ENCODE results near the gene CDK6. TPM values are rescaled to one million over a fixed set of nuclear protein-coding genes. Genes with fewer than 3 reads are reported as not detected.

Gene CDK6
- total and polyA plus RNA-seq, 9 of the 15 experiments (the other 6 are each of a cell fraction or from before 2014, with no cell fraction given), result 7.6 to 109 (median 44.4) TPM

DNA sequence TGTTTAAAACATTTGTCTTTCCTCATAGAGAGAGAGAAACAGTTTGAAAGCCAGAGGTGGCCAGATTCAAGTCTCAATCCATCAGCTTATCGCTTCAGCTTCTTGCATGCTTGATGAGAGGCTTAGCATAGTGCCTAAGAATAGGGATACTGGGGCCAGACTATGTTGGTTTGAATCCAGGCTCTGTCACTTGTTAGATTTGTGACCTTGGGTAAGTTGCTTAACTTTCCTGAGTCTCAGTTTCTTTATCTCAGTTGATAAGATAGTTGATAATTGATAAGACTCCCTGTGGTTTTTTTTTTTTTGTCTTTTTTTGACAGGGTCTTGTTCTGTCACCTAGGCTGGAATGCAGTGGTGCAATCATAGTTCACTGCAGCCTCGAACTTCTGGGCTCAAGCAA is 12.1 kb upstream of the CDK6 start:
- Histone ChIP-seq H3K79me2 (ENCODE audit: control insufficient read depth, insufficient read depth, low read length) (no peaks in the 10 kb centered on the region), H3K4me2 (ENCODE audit: insufficient read depth, low read length) (no peak overlapping the region), H2AFZ (ENCODE audit: low read depth, low read length) (no peak overlapping the region), H3K9ac (ENCODE audit: insufficient read depth in 1 of 2, low read depth in 2 of 2, low read length in 2 of 2) (no peak overlapping the region), H4K20me1 (replicated peaks; ENCODE audit: control insufficient read depth, insufficient read depth, low read length) (no peaks in the 10 kb centered on the region), H3K9me1 (ENCODE audit: control insufficient read depth, insufficient read depth, low read length) (no peaks in the 10 kb centered on the region), H3K4me1 (replicated peaks in 1 of 2; ENCODE audit: control insufficient read depth in 2 of 2, insufficient read depth in 2 of 2, low read length in 2 of 2) (no peaks in the 10 kb centered on the region; a peak in 1 of 5 replicates), H3K27ac (ENCODE audit: extremely low read depth, low read depth, low read length) (no peak overlapping the region), H3K4me3 (no peak overlapping the region), H3K27me3 (ENCODE audit: control insufficient read depth in 2 of 2, insufficient read depth in 2 of 2, low read length in 2 of 2) (no peaks in the 10 kb centered on the region), H3K36me3 (ENCODE audit: control insufficient read depth, insufficient read depth, low read length) (no peaks in the 10 kb centered on the region), H3K9me3 (replicated peaks; ENCODE audit: control insufficient read depth, insufficient read depth, low read depth, low read length) (no peaks in the 10 kb centered on the region)
- intact Hi-C loops (cut with micrococcal nuclease), result no loop called here
- POLR2A ChIA-PET, result interaction anchor here (1.1 kb wide), 1 partner anchor 18 kb away, joined by 3 read pairs; no protein-coding TSS in a partner anchor
- CTCF ChIA-PET (ENCODE audit: low intra/inter-chr PET ratio), result no interaction called here
- no peak for ATAC-seq
- BruUV-seq (replicated peaks), result no TSS peak
- no peak for DNase-seq (ENCODE audit: extremely low read depth in 1 of 4, low spot score in 3 of 4)
- in situ Hi-C loops (cut with MboI), result no loop called here
- no peak for FAIRE-seq
- WGBS (ENCODE audit: insufficient coverage, low coverage, missing lambda C conversion rate), result 21% methylated on average over 2 of the region's 2 CpGs
- TF ChIP-seq, protein P1, sequence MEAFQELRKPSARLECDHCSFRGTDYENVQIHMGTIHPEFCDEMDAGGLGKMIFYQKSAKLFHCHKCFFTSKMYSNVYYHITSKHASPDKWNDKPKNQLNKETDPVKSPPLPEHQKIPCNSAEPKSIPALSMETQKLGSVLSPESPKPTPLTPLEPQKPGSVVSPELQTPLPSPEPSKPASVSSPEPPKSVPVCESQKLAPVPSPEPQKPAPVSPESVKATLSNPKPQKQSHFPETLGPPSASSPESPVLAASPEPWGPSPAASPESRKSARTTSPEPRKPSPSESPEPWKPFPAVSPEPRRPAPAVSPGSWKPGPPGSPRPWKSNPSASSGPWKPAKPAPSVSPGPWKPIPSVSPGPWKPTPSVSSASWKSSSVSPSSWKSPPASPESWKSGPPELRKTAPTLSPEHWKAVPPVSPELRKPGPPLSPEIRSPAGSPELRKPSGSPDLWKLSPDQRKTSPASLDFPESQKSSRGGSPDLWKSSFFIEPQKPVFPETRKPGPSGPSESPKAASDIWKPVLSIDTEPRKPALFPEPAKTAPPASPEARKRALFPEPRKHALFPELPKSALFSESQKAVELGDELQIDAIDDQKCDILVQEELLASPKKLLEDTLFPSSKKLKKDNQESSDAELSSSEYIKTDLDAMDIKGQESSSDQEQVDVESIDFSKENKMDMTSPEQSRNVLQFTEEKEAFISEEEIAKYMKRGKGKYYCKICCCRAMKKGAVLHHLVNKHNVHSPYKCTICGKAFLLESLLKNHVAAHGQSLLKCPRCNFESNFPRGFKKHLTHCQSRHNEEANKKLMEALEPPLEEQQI (IDR thresholded peaks at IDR 0.05), result no peak
- TF ChIP-seq MYBL2 (IDR thresholded peaks at IDR 0.05; ENCODE audit: low read depth) (no peak), MYBL2 (CRISPR knock-in tag; IDR thresholded peaks at IDR 0.05; ENCODE audit: borderline replicate concordance) (no peak), GMEB1 (CRISPR knock-in tag; IDR thresholded peaks at IDR 0.05) (no peak), ARHGAP35 (IDR thresholded peaks at IDR 0.05; ENCODE audit: partially characterized antibody) (no peak), ZHX1 (conservative IDR thresholded peaks at IDR 0.05; ENCODE audit: low read length) (no peak)
- TF ChIP-seq, protein P2, sequence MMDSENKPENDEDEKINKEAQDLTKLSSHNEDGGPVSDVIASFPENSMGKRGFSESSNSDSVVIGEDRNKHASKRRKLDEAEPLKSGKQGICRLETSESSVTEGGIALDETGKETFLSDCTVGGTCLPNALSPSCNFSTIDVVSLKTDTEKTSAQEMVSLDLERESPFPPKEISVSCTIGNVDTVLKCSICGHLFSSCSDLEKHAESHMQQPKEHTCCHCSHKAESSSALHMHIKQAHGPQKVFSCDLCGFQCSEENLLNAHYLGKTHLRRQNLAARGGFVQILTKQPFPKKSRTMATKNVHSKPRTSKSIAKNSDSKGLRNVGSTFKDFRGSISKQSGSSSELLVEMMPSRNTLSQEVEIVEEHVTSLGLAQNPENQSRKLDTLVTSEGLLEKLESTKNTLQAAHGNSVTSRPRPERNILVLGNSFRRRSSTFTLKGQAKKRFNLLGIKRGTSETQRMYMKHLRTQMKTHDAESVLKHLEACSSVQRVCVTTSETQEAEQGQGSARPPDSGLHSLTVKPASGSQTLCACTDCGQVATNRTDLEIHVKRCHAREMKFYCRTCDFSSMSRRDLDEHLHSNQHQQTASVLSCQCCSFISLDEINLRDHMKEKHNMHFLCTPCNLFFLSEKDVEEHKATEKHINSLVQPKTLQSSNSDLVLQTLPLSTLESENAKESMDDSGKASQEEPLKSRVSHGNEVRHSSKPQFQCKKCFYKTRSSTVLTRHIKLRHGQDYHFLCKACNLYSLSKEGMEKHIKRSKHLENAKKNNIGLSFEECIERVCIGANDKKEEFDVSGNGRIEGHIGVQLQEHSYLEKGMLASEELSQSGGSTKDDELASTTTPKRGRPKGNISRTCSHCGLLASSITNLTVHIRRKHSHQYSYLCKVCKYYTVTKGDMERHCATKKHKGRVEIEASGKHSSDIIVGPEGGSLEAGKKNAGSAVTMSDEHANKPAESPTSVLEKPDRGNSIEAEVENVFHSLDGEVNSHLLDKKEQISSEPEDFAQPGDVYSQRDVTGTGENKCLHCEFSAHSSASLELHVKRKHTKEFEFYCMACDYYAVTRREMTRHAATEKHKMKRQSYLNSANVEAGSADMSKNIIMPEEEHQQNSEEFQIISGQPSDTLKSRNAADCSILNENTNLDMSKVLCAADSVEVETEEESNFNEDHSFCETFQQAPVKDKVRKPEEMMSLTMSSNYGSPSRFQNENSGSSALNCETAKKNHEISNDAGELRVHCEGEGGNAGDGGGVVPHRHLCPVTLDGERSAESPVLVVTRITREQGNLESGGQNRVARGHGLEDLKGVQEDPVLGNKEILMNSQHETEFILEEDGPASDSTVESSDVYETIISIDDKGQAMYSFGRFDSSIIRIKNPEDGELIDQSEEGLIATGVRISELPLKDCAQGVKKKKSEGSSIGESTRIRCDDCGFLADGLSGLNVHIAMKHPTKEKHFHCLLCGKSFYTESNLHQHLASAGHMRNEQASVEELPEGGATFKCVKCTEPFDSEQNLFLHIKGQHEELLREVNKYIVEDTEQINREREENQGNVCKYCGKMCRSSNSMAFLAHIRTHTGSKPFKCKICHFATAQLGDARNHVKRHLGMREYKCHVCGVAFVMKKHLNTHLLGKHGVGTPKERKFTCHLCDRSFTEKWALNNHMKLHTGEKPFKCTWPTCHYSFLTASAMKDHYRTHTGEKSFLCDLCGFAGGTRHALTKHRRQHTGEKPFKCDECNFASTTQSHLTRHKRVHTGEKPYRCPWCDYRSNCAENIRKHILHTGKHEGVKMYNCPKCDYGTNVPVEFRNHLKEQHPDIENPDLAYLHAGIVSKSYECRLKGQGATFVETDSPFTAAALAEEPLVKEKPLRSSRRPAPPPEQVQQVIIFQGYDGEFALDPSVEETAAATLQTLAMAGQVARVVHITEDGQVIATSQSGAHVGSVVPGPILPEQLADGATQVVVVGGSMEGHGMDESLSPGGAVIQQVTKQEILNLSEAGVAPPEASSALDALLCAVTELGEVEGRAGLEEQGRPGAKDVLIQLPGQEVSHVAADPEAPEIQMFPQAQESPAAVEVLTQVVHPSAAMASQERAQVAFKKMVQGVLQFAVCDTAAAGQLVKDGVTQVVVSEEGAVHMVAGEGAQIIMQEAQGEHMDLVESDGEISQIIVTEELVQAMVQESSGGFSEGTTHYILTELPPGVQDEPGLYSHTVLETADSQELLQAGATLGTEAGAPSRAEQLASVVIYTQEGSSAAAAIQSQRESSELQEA (IDR thresholded peaks at IDR 0.05; ENCODE audit: low read depth), result no peak

Measured in K562 (cell line).